DMS53 treated with DMSO at 0.1 percent for 48 hours (cell line): ENCODE measurements around the gene FAM120C.

Source experiments
- DNase-seq: peaks from one replicate; lab custom pipeline; 2025; ENCODE audit not compliant: unreplicated experiment; lab: John Stamatoyannopoulos, UW

FAM120C gene

GRCh38 chrX:54182864-54183613 lies at the start of gene FAM120C:
Gene FAM120C (minus strand): TSS chrX:54183254. CDS start chrX:54183198, 56 bp downstream.
- peak; percentile 59 for DNase-seq

DNA sequence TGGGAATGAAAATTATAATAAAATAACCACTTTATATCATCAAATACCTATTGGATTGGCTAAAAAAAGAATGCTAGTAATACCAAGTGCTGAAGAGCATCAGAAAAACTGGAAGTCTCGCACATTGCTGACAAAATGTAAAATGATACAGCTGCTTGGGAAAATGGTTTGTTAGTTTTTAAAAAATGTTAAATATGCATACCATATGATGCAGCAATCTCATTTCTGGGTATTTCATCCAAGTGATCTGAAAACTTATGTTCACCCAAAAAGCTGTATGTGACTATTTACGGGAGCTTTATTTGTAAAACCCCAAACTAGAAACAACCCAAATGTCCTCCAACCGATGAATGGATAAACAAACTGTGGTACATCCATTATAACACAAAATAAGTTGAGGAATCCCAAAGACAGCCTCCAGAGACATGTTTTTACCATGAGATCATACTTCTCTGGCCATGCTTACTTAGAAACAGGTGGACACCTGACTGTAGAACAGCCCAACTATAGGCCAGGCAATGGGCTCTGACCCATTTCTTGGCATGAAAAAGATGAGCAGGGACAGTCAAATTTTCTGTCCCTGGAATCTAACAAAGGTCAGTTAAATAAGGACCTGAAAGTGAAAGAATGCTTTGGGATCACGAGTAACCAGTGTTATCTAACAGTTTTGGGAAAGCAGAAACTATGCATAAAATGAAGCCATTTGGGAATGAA lies 47.5 kb upstream of the FAM120C start:
- DNase-seq: no peak

DNA sequence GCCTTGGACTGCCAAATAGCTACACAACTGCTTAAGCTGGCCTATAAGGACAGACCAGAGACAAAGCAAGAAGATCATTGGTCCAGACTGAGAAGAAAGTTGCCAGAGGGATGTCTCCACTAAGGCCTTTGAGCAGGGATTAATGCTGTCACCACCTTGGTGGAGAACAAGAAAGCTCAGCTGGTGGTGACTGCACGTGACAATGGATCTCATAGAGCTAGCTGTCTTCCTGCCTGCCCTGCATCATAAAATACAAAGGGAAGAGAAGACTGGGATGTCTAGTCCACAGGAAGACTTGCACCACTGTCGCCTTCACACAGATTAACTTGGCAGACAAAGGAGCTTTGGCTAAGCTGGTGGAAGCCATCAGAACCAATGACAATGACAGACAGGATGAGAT lies 40.5 kb upstream of the FAM120C start:
- no peak for DNase-seq

DNA sequence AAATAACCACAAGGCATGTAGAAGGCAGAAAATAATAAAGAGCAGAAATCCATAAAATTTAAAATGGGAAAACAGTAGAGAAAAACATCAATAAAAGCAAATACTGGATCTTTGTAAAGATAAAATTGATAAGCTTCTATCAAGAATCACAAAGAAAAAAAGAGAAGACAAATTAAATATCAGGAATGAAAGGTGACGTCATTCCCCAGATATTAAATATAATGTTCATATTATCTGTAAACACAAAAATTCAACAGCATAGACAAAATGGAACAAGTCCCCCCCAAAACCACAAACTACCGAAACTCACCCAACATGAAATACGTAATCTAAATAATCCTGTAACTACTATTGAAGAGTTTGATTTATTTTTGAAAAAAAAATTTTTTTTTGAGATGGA lies 30.5 kb upstream of the FAM120C start:
- no peak for DNase-seq

DNA sequence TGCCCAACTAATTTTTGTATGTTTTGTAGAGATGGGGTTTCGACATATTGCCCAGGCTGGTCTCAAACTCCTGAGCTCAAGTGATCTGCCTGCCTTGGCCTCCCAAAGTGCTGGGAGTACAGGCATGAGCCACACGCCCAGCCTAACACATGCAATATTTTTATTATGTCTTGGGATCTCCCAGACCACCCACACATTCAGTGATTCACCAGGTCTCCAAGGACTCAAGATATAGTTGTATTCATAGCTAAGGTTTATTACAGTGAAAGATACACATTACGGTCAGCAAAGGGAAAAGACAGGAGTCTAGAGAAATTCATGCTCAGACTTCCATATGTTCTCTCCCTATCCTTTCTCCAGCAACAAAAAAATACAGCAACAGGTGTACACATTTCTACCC lies 25.5 kb upstream of the FAM120C start:
- no peak for DNase-seq

GRCh38 chrX:54198262-54198661 lies 15.2 kb upstream of the FAM120C start:
- no peak for DNase-seq

DNA sequence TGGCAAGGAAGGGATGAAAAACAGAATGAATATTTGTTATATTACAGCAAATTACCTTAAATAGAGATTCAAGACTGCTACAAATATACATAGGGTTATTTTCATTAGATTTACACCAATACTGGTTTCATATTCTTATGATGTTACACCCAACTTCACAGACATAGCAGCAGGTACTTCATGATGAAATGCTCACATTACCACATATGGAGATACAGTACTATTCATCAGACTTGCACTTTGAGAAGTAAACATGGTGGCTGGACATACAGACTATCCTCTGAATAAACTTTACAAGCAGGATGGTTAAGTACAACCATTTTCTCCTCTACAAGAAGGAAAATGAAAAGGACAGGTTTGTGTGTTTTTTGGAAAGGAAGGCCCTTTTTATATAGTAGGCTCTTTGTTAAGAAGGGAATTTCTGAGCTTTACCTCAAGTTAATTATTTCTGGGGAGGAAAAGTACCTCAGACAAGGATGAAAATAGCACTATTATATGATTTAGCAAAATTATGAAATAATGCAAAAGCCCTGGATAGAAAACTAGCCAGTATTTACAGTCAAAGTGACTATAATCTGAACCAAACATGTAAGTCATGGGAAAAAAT lies 12.0 kb upstream of the FAM120C start:
- DNase-seq: no peak

- no peak for DNase-seq
These were observed 10.2 kb upstream of the FAM120C start for GRCh38 chrX:54193085-54193821.

- DNase-seq: no peak
These were observed 1.4 kb upstream of the FAM120C start for GRCh38 chrX:54184474-54184873.

GRCh38 chrX:54182194-54182863 lies 725 bp downstream of the FAM120C start:
- peak; percentile 39 for DNase-seq

DNA sequence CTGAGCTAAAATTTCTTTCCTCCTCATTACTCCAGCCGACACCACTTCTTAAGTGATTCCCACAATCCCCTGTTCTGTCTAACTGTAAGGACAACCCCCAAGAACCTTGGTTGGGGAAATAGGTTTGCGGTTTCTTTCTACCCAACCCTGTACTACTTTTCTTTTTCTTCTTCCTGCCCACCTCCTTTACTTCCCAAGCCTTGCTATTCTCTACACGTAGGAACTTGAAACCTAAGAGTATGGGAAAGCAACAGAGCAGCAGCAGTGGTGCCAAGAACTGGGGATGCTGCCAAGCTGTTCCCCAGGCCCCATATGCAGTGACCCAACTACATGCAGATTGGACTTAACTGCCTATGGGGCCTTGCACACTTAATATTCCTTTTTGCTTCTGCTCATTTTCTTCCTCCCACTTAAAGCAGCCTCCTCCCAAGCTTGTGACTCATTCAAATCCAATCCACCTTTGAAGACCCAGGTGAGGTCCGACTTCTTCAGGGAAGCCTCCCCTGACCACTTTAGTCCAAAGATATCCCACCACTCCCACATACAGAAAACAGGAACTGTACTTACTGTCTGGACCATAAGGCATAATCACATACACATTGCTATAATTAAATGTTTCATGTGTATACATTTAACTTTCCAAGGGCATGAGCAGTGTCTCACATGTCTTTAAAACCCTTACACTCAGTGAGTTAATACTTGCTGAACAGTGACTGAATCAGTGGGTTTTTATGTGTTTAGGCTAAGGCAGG lies 1.7 kb downstream of the FAM120C start:
- DNase-seq: no peak

DNA sequence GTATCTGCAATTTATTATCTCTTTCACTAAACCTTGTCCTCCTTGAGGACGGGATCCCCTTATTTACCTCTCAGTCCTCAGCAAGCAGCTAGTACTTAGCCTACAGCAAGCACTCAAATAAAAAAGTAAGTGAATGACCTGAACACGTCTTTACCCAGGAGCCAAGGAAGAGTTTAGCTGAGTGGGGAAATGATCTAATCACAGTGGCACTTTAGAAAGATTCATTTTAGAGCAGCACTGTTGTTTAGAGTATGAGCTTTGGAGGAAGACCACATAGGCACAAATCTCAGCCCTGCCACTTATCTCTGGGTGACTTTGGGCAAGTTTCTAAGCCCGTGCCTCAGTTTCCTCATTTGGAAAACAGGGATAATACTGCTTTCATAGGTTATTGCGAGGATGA lies 2.7 kb downstream of the FAM120C start:
- no peak for DNase-seq

- peak; percentile 10 for DNase-seq
These were observed 4.7 kb downstream of the FAM120C start for GRCh38 chrX:54178100-54178940.

DNA sequence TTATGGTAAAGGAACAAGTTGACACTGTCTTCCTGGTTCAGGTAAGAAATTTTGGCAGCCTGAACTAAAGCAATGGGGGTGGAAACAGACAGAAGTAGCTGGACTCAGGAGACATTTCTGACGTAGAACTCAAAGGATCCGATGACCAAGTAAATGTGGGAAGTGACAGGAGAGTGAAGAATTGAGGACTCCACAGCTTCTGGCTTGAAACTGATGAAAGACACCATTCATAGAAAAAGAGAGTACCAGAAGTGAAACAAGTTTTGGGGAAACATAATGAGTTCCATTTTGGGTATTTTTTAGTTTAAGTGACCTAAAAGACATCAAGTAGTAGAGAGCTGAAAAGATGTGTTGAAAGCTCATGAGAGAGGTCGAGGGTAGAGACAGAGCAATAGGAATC lies 5.7 kb downstream of the FAM120C start:
- no peak for DNase-seq

- DNase-seq: no peak
These were observed 9.3 kb downstream of the FAM120C start for GRCh38 chrX:54173791-54174190.

- no peak for DNase-seq
These were observed 10.6 kb downstream of the FAM120C start for GRCh38 chrX:54172455-54172854.

DNA sequence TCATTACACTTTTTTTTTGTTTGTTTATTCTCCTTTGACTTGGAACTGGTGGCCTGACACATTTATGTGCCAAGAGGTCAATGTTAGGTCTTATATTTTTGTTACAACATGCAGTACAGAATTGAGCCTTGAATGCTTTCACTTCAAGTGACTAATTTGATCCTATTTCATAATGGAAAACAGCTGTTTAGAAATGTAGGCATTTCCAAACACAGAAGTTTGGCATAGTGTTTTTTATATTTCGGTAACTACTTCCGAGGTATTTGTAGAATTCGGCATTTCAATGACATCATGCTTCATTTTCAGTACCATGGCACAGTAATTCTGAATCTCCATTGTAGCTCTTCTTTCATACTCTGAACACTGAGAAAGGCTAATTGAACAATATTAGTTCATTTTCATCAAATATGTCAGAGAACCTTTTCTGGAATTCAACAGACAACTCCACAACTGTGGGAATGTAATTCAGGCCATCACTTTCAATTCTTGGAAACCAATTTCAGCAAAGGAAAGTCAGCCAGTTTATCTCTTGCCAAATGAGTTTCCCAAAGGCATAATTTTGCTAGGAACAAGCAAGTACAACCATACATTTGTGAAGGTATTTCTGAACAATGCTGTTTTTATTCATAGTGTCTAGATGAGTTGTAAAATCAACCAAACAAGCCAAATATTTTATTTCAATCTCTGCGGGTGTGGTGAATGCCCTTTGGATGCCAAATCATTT lies 11.4 kb downstream of the FAM120C start:
- DNase-seq: no peak

- DNase-seq: no peak
These were observed 12.0 kb downstream of the FAM120C start for GRCh38 chrX:54171091-54171490.

GRCh38 chrX:54166915-54167314 lies 16.1 kb downstream of the FAM120C start:
- DNase-seq: no peak
